HUES64 (cell line): ENCODE measurements around the gene FAM170B. TPM values are rescaled to one million over a fixed set of nuclear protein-coding genes. Genes with fewer than 3 reads are reported as not detected.

Experiments used
- H3K27ac ChIP-seq: 2 replicates; pipeline ENCODE4 v1.7.0; 2013; ENCODE audit warnings: low read depth, low read length, inconsistent platforms
- H3K27me3 ChIP-seq: 2 replicates; pipeline ENCODE4 v1.6.1; 2013; ENCODE audit warnings: mild to moderate bottlenecking, low read length; ENCODE audit not compliant: insufficient read depth
- H3K36me3 ChIP-seq: 2 replicates; pipeline ENCODE4 v1.6.1; 2013; ENCODE audit warnings: mild to moderate bottlenecking, low read length; ENCODE audit not compliant: insufficient read depth
- H3K4me1 ChIP-seq: 2 replicates; pipeline ENCODE4 v1.6.1; 2013; ENCODE audit warnings: mild to moderate bottlenecking, low read length, moderate library complexity; ENCODE audit not compliant: insufficient read depth
- H3K4me3 ChIP-seq: 2 replicates; pipeline ENCODE4 v1.5.1; 2013; ENCODE audit warnings: mild to moderate bottlenecking, low read length, moderate library complexity
- H3K9ac ChIP-seq: 2 replicates; pipeline ENCODE4 v1.6.1; 2013; ENCODE audit warnings: mild to moderate bottlenecking, low read depth, low read length
- H3K9me3 ChIP-seq: 2 replicates; pipeline ENCODE4 v1.6.1; 2013; ENCODE audit warnings: low read depth, low read length; ENCODE audit not compliant: insufficient read depth
- WGBS: fragments of 150-250, 120-280 bp; methylation state at CpG from one replicate; pipeline ENCODE4 v1.1.7; 2013; ENCODE audit warnings: missing lambda C conversion rate; 5-methylcytosine and 5-hydroxymethylcytosine counted together
- polyA plus RNA-seq, 2 experiments: library from polyadenylated mRNA; stranded (reverse); fragments of 50-300 nt; gene quantifications; one replicate each; pipeline ENCODE4 v1.2.3, GENCODE V29; 2013

The FAM170B gene
- not detected for polyA plus RNA-seq (2013, experiment 1 of 2)
- polyA plus RNA-seq (2013, experiment 2 of 2), result not detected

- H3K4me3 ChIP-seq, result no peak within 1 kb of the TSS
- no peaks in the 10 kb centered on the region for H3K36me3 ChIP-seq
- H3K27me3 ChIP-seq, result no peaks in the 10 kb centered on the region
- H3K9me3 ChIP-seq, result no peaks in the 10 kb centered on the region
- no peaks in the 10 kb centered on the region for H3K4me1 ChIP-seq
- H3K27ac ChIP-seq, result no peak within 1 kb of the TSS
- H3K9ac ChIP-seq, result no peak within 1 kb of the TSS
- WGBS, result 95% methylated on average over 5 of the region's 5 CpGs
Measured at GRCh38 chr10:49133706-49134248, at the start of gene FAM170B. Gene FAM170B (minus strand): TSS chr10:49134021. CDS start chr10:49133918, 103 bp downstream.

GRCh38 chr10:49182776-49183175, 49.0 kb upstream of the FAM170B start:
- no peaks in the 10 kb centered on the region for H3K36me3 ChIP-seq
- no peak overlapping the region for H3K4me3 ChIP-seq
- no peaks in the 10 kb centered on the region for H3K4me1 ChIP-seq
- no peaks in the 10 kb centered on the region for H3K9me3 ChIP-seq
- H3K9ac ChIP-seq, result no peak overlapping the region
- WGBS, result 98% methylated on average over 4 of the region's 4 CpGs
- H3K27ac ChIP-seq, result no peak overlapping the region
- H3K27me3 ChIP-seq, result no peaks in the 10 kb centered on the region

- H3K4me1 ChIP-seq, result no peaks in the 10 kb centered on the region
- H3K9ac ChIP-seq, result no peak overlapping the region
- H3K27me3 ChIP-seq, result no peaks in the 10 kb centered on the region
- no peak overlapping the region for H3K27ac ChIP-seq
- no peaks in the 10 kb centered on the region for H3K36me3 ChIP-seq
- H3K4me3 ChIP-seq, result no peak overlapping the region
- H3K9me3 ChIP-seq, result no peaks in the 10 kb centered on the region
- WGBS, result 97% methylated on average over 1 of the region's 3 CpGs
Measured at GRCh38 chr10:49180444-49180860, 46.6 kb upstream of the FAM170B start.

GRCh38 chr10:49179699-49180443, 46.0 kb upstream of the FAM170B start:
- WGBS, result 84% methylated on average over 10 of the region's 10 CpGs
- Histone ChIP-seq H3K27ac (no peak overlapping the region), H3K9ac (no peak overlapping the region)

GRCh38 chr10:49178489-49179471, 45.0 kb upstream of the FAM170B start:
- Histone ChIP-seq H3K9me3 (no peaks in the 10 kb centered on the region), H3K27me3 (no peaks in the 10 kb centered on the region), H3K36me3 (no peaks in the 10 kb centered on the region), H3K4me3 (no peak overlapping the region), H3K4me1 (no peaks in the 10 kb centered on the region), H3K27ac (no peak overlapping the region), H3K9ac (no peak overlapping the region)
- 97% methylated on average over 6 of the region's 6 CpGs for WGBS

More at GRCh38 chr10:49179699-49180443, 46.0 kb upstream of the FAM170B start:
- no peaks in the 10 kb centered on the region for H3K9me3 ChIP-seq
- H3K27me3 ChIP-seq, result no peaks in the 10 kb centered on the region
- no peak overlapping the region for H3K4me3 ChIP-seq
- no peaks in the 10 kb centered on the region for H3K36me3 ChIP-seq
- H3K4me1 ChIP-seq, result no peaks in the 10 kb centered on the region

GRCh38 chr10:49177391-49178355, 43.9 kb upstream of the FAM170B start:
- Histone ChIP-seq H3K9ac (no peak overlapping the region), H3K27me3 (no peaks in the 10 kb centered on the region), H3K27ac (no peak overlapping the region), H3K4me3 (no peak overlapping the region), H3K36me3 (no peaks in the 10 kb centered on the region), H3K9me3 (no peaks in the 10 kb centered on the region), H3K4me1 (no peaks in the 10 kb centered on the region)
- 90% methylated on average over 9 of the region's 9 CpGs for WGBS

GRCh38 chr10:49176310-49177268, 42.8 kb upstream of the FAM170B start:
- Histone ChIP-seq H3K27me3 (no peaks in the 10 kb centered on the region), H3K9ac (no peak overlapping the region), H3K36me3 (no peaks in the 10 kb centered on the region), H3K4me3 (no peak overlapping the region), H3K9me3 (no peaks in the 10 kb centered on the region), H3K27ac (no peak overlapping the region), H3K4me1 (no peaks in the 10 kb centered on the region)
- 87% methylated on average over 19 of the region's 19 CpGs for WGBS

GRCh38 chr10:49175587-49176309, 41.9 kb upstream of the FAM170B start:
- no peaks in the 10 kb centered on the region for H3K9me3 ChIP-seq
- no peaks in the 10 kb centered on the region for H3K4me1 ChIP-seq
- H3K4me3 ChIP-seq, result no peak overlapping the region
- no peaks in the 10 kb centered on the region for H3K27me3 ChIP-seq
- no peak overlapping the region for H3K9ac ChIP-seq
- WGBS, result 95% methylated on average over 8 of the region's 8 CpGs
- no peaks in the 10 kb centered on the region for H3K36me3 ChIP-seq
- no peak overlapping the region for H3K27ac ChIP-seq

- WGBS, result 82% methylated on average over 10 of the region's 10 CpGs
- no peaks in the 10 kb centered on the region for H3K36me3 ChIP-seq
- no peak overlapping the region for H3K27ac ChIP-seq
- no peaks in the 10 kb centered on the region for H3K9me3 ChIP-seq
- no peak overlapping the region for H3K4me3 ChIP-seq
- no peaks in the 10 kb centered on the region for H3K4me1 ChIP-seq
- H3K27me3 ChIP-seq, result no peaks in the 10 kb centered on the region
- H3K9ac ChIP-seq, result no peak overlapping the region
Measured at GRCh38 chr10:49174926-49175500, 41.2 kb upstream of the FAM170B start.
